SK-N-SH (cell line): Measurements from ENCODE around the gene SNX32. TPM values are rescaled to one million over a fixed set of nuclear protein-coding genes. Genes with fewer than 3 reads are reported as not detected.

ENCODE experiments used
- CTCF ChIA-PET: fragments of 300-600, 350-600 bp; formaldehyde crosslinking; extraction: SDS; loops from one replicate; lab custom pipeline; 2021; lab: Yijun Ruan, JAX
- POLR2A ChIA-PET: fragments of 350-600 bp; sonication (Branson Sonifier 250); formaldehyde crosslinking; extraction: SDS; loops from one replicate; lab custom pipeline; 2020; ENCODE audit warnings: antibody characterized with exemption, inconsistent platforms; lab: Yijun Ruan, JAX
- DNase-seq: peaks from one replicate; pipeline ENCODE4 v3.0.0; 2012
- H2AFZ ChIP-seq: fragments of 200-600 bp; sonication (generic); 2 replicates; pipeline ENCODE4 v1.8.1; 2016; ENCODE audit warnings: antibody characterized with exemption, mild to moderate bottlenecking, low read depth
- H3F3A ChIP-seq: fragments of 200-600 bp; sonication (generic); replicated peaks from 2 replicates; pipeline ENCODE3; 2016; ENCODE audit warnings: antibody characterized with exemption, mild to moderate bottlenecking; ENCODE audit not compliant: insufficient read depth
- H3K27ac ChIP-seq, 2 experiments: fragments of 200-500 bp in 1 of 2; fragments of 200-600 bp in 1 of 2; sonication (Bioruptor generic) in 1 of 2; sonication (generic), shearing (Covaris generic) in 1 of 2; 2 replicates each; pipeline versions ENCODE4 v1.5.1 to v1.6.1; 2014 to 2016; ENCODE audit warnings: low read depth in 2 of 2, inconsistent platforms in 1 of 2, low read length in 1 of 2, mild to moderate bottlenecking in 1 of 2, mixed read lengths in 1 of 2
- H3K27me3 ChIP-seq: fragments of 200-600 bp; sonication (generic), shearing (Covaris generic); 2 replicates; pipeline ENCODE4 v1.6.1; 2016; ENCODE audit warnings: mixed run types; ENCODE audit not compliant: insufficient read depth
- H3K36me3 ChIP-seq, 2 experiments: fragments of 200-500 bp in 1 of 2; fragments of 200-600 bp in 1 of 2; sonication (Bioruptor generic) in 1 of 2; sonication (generic) in 1 of 2; replicated peaks in 1 of 2; 2 replicates each; pipeline versions ENCODE3 to v1.5.1; 2014 to 2016; ENCODE audit warnings: low read length in 1 of 2, mild to moderate bottlenecking in 1 of 2; ENCODE audit not compliant: insufficient read depth in 2 of 2, control insufficient read depth in 1 of 2
- H3K4me1 ChIP-seq, 2 experiments: fragments of 200-500 bp in 1 of 2; fragments of 200-600 bp in 1 of 2; sonication (Bioruptor generic) in 1 of 2; sonication (generic), shearing (Covaris generic) in 1 of 2; 2 replicates each; pipeline versions ENCODE4 v1.5.1 to v1.6.1; 2014 to 2016; ENCODE audit warnings: low read depth in 1 of 2, low read length in 1 of 2, mixed run types in 1 of 2; ENCODE audit not compliant: insufficient read depth in 2 of 2, control insufficient read depth in 1 of 2
- H3K4me2 ChIP-seq: fragments of 200-600 bp; sonication (generic), shearing (Covaris generic); 2 replicates; pipeline ENCODE4 v1.6.1; 2017; ENCODE audit warnings: mixed run types
- H3K4me3 ChIP-seq, 2 experiments: fragments of 200-500 bp in 1 of 2; fragments of 200-600 bp in 1 of 2; sonication (Bioruptor generic) in 1 of 2; sonication (generic), shearing (Covaris generic) in 1 of 2; 2 replicates each; pipeline versions ENCODE4 v1.5.1 to v1.8.1; 2014 to 2016; ENCODE audit warnings: low read depth in 2 of 2, inconsistent platforms in 1 of 2, low read length in 1 of 2, mild to moderate bottlenecking in 1 of 2, mixed read lengths in 1 of 2, moderate library complexity in 1 of 2
- H3K79me2 ChIP-seq: fragments of 200-600 bp; sonication (generic); 2 replicates; pipeline ENCODE4 v1.8.1; 2017; ENCODE audit warnings: mild to moderate bottlenecking; ENCODE audit not compliant: insufficient read depth
- H3K9ac ChIP-seq: fragments of 200-600 bp; sonication (generic); 2 replicates; pipeline ENCODE4 v1.6.1; 2017; ENCODE audit warnings: mixed run types
- H3K9me2 ChIP-seq: fragments of 200-600 bp; sonication (generic); 2 replicates; pipeline ENCODE4 v1.6.1; 2017; ENCODE audit warnings: mixed run types
- H3K9me3 ChIP-seq: fragments of 200-600 bp; sonication (generic); 2 replicates; pipeline ENCODE4 v1.6.1; 2017; ENCODE audit warnings: mixed run types, mild to moderate bottlenecking, moderate library complexity
- H4K20me1 ChIP-seq: fragments of 200-600 bp; sonication (generic); 2 replicates; pipeline ENCODE4 v1.6.1; 2017; ENCODE audit warnings: mild to moderate bottlenecking, mixed run types; ENCODE audit not compliant: insufficient read depth
- EP300 ChIP-seq, 2 experiments: IDR thresholded peaks; 2 replicates each; pipeline versions ENCODE4 v1.4.0 to v1.6.1; 2012; ENCODE audit warnings: borderline replicate concordance in 1 of 2, low read depth in 1 of 2, low read length in 1 of 2
- EZH2phosphoT487 ChIP-seq: fragments of 200-600 bp; sonication (generic); IDR thresholded peaks from 2 replicates; pipeline ENCODE4 v1.6.1; 2017; ENCODE audit warnings: low read depth, mixed run types, mild to moderate bottlenecking, antibody characterized with exemption, moderate library complexity, borderline replicate concordance
- FOSL2 ChIP-seq: IDR thresholded peaks from 2 replicates; pipeline ENCODE4 v1.4.0; 2012; ENCODE audit warnings: low read depth, mild to moderate bottlenecking, moderate library complexity, borderline replicate concordance
- FOXJ3 ChIP-seq: sonication (generic); formaldehyde crosslinking; IDR thresholded peaks from 2 replicates; pipeline ENCODE4 v1.5.1; 2020; ENCODE audit warnings: mild to moderate bottlenecking, missing genetic modification reagents
- FOXM1 ChIP-seq: IDR thresholded peaks from 2 replicates; pipeline ENCODE4 v1.4.0; 2012; ENCODE audit warnings: low read depth, mild to moderate bottlenecking
- GABPA ChIP-seq: IDR thresholded peaks from 2 replicates; pipeline ENCODE4 v1.4.0; 2012; ENCODE audit warnings: low read depth, mild to moderate bottlenecking
- IRF3 ChIP-seq: fragments of 150-350 bp; IDR thresholded peaks from 2 replicates; pipeline ENCODE4 v1.6.1; 2016; ENCODE audit warnings: mild to moderate bottlenecking, low read depth, low read length
- MAX ChIP-seq: IDR thresholded peaks from 2 replicates; pipeline ENCODE4 v1.4.0; 2012; ENCODE audit warnings: low read depth
- MXI1 ChIP-seq: IDR thresholded peaks from 2 replicates; pipeline ENCODE4 v1.6.1; 2012; ENCODE audit warnings: mild to moderate bottlenecking, low read depth, low read length, improper control_type of control experiment
- NFIC ChIP-seq: IDR thresholded peaks from 2 replicates; pipeline ENCODE4 v1.4.0; 2012; ENCODE audit warnings: borderline replicate concordance
- REST ChIP-seq: IDR thresholded peaks from 2 replicates; pipeline ENCODE4 v1.6.1; 2012; ENCODE audit warnings: mild to moderate bottlenecking, low read depth, low read length, moderate library complexity
- RFX5 ChIP-seq: IDR thresholded peaks from 2 replicates; pipeline ENCODE4 v1.6.1; 2012; ENCODE audit warnings: mild to moderate bottlenecking, improper control_type of control experiment, low read length
- RXRA ChIP-seq: IDR thresholded peaks from 2 replicates; pipeline ENCODE4 v1.4.0; 2012; ENCODE audit warnings: low read depth, mild to moderate bottlenecking, borderline replicate concordance
- SIN3A ChIP-seq: IDR thresholded peaks from 2 replicates; pipeline ENCODE4 v1.6.1; 2012; ENCODE audit warnings: low read depth, mild to moderate bottlenecking, low read length, moderate library complexity, borderline replicate concordance
- TAF1 ChIP-seq: IDR thresholded peaks from 2 replicates; pipeline ENCODE4 v1.6.1; 2012; ENCODE audit warnings: low read depth, mild to moderate bottlenecking, low read length, moderate library complexity, borderline replicate concordance
- TCF12 ChIP-seq: IDR thresholded peaks from 2 replicates; pipeline ENCODE4 v1.4.0; 2012
- TEAD4 ChIP-seq: IDR thresholded peaks from 2 replicates; pipeline ENCODE4 v1.4.0; 2012; ENCODE audit warnings: mild to moderate bottlenecking, borderline replicate concordance; ENCODE audit not compliant: insufficient read depth
- YY1 ChIP-seq: IDR thresholded peaks from 2 replicates; pipeline ENCODE4 v1.4.0; 2012; ENCODE audit warnings: low read depth, mild to moderate bottlenecking
- WGBS: methylation state at CpG from one replicate; pipeline ENCODE4 v1.1.6; 2017; ENCODE audit warnings: low lambda C conversion rate; 5-methylcytosine and 5-hydroxymethylcytosine counted together
- polyA plus RNA-seq, 3 experiments: library from polyadenylated mRNA; depleted of rRNA; stranded (reverse); fragments of >200 nt; gene quantifications; 2 replicates each; pipeline ENCODE4 v1.2.3, GENCODE V29; 2012
- TF ChIP-seq, protein P1 (sequence below): IDR thresholded peaks from 2 replicates; pipeline ENCODE4 v1.4.0; 2012; ENCODE audit warnings: low read depth, borderline replicate concordance
- TF ChIP-seq, protein P2 (sequence below): IDR thresholded peaks from 2 replicates; pipeline ENCODE4 v1.4.0; 2012; ENCODE audit warnings: low read depth, borderline replicate concordance

Gene SNX32
- polyA plus RNA-seq, 1 of the 3 experiments (the other 2 are of a cell fraction) = 1.0 TPM

DNA sequence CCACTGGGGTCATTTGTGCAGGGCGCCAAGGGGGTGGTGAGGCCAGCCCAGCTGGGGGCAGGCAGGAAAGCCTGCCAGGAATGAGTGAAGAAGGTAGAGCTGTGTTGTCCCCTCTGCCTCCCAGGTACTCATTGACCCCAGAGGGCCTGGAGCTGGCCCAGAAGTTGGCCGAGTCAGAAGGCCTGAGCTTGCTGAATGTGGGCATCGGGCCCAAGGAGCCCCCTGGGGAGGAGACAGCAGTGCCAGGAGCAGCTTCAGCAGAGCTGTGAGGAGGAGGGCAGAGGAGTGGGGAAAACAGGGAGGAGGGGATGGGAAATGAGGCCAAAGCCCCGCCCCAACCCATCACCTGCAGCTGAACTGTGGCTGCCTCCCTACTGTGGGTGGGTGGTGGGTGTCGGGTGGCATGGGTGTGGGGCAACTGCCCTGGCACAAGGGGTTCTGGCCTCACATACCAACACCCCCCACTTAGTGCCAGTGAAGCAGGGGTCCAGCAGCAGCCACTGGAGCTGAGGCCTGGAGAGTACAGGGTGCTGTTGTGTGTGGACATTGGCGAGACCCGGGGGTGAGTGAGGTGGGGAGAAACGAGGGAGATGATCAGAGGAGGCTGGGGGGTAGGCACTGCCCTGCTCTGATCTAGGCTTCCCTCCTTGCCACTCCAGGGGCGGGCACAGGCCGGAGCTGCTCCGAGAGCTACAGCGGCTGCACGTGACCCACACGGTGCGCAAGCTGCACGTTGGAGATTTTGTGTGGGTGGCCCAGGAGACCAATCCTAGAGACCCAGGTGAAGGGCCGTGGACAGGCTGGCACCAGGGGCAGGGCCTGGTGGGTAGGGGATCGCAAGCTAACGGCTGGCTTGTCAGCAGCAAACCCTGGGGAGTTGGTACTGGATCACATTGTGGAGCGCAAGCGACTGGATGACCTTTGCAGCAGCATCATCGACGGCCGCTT is 29.5 kb downstream of the SNX32 start:
- Histone ChIP-seq H4K20me1 (no peaks in the 10 kb centered on the region; the same call in 1 of the 2 replicates), H3K27me3 (no peaks in the 10 kb centered on the region), H3K4me3 (no peak overlapping the region), H3K4me2 (no peak overlapping the region), H3F3A (peaks cover 54% of the 10 kb centered on the region), H3K79me2 (peaks cover 45% of the 10 kb centered on the region), H3K36me3 (peaks cover 37 to 64% of the 10 kb centered on the region in 2 experiments), H3K9me3 (no peaks in the 10 kb centered on the region), H2AFZ (no peak overlapping the region), H3K27ac (no peak overlapping the region), H3K9ac (no peak overlapping the region), H3K9me2 (no peaks in the 10 kb centered on the region), H3K4me1 (peaks cover 10 to 21% of the 10 kb centered on the region in 2 experiments)
- 85% methylated on average over 8 of the region's 24 CpGs for WGBS
- ChIA-PET CTCF (interaction anchor here (5.7 to 18.4 kb wide), 2 partner anchors 8 to 22 kb away, joined by 89 to 374 read pairs; partner anchors contain the start of genes CCDC85B, CTSW, EFEMP2 and FIBP), POLR2A (interaction anchor here (1.3 to 1.6 kb wide), 3 partner anchors 9 to 25 kb away, joined by 3 to 11 read pairs (median 3); partner anchors contain the start of genes EFEMP2 and FIBP)
- DNase-seq = no peak
- no peak for TF ChIP-seq FOXM1
- no peak for TF ChIP-seq SIN3A
- no peak for TF ChIP-seq GABPA
- TF ChIP-seq YY1 = no peak
- TF ChIP-seq RFX5 = no peak
- TF ChIP-seq TEAD4 = no peak
- TF ChIP-seq RXRA = no peak
- no peak for TF ChIP-seq NFIC
- no peak for TF ChIP-seq FOSL2
- no peak for TF ChIP-seq REST
- no peak for TF ChIP-seq EP300 (IDR thresholded peaks at IDR 0.05; ENCODE audit: borderline replicate concordance in 1 of 2, low read depth in 1 of 2, low read length in 1 of 2)
- no peak for TF ChIP-seq MXI1
- TF ChIP-seq, protein P1, sequence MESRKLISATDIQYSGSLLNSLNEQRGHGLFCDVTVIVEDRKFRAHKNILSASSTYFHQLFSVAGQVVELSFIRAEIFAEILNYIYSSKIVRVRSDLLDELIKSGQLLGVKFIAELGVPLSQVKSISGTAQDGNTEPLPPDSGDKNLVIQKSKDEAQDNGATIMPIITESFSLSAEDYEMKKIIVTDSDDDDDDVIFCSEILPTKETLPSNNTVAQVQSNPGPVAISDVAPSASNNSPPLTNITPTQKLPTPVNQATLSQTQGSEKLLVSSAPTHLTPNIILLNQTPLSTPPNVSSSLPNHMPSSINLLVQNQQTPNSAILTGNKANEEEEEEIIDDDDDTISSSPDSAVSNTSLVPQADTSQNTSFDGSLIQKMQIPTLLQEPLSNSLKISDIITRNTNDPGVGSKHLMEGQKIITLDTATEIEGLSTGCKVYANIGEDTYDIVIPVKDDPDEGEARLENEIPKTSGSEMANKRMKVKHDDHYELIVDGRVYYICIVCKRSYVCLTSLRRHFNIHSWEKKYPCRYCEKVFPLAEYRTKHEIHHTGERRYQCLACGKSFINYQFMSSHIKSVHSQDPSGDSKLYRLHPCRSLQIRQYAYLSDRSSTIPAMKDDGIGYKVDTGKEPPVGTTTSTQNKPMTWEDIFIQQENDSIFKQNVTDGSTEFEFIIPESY = no peak
- TF ChIP-seq EZH2phosphoT487 = no peak
- TF ChIP-seq FOXJ3 (CRISPR knock-in tag) = no peak
- TF ChIP-seq TCF12 = no peak
- no peak for TF ChIP-seq MAX
- TF ChIP-seq, protein P2, sequence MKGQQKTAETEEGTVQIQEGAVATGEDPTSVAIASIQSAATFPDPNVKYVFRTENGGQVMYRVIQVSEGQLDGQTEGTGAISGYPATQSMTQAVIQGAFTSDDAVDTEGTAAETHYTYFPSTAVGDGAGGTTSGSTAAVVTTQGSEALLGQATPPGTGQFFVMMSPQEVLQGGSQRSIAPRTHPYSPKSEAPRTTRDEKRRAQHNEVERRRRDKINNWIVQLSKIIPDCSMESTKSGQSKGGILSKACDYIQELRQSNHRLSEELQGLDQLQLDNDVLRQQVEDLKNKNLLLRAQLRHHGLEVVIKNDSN = no peak
- no peak for TF ChIP-seq IRF3
- no peak for TF ChIP-seq TAF1
